DND-41 (cell line): Measurements from ENCODE around the gene STARD7.
A peak's percentile ranks its signal among the peaks of the same experiment; 100 is the strongest.

Experiments used
- ATAC-seq: fragments of 200-7000 bp; cut with Tn5 transposase; 3 replicates; pipeline ENCODE4 v1.9.1; 2021; ENCODE audit warnings: low read depth; ENCODE audit not compliant: insufficient read depth
- DNase-seq: peaks from one replicate; pipeline ENCODE4 v3.0.0-alpha.2; 2020
- H2AFZ ChIP-seq: 2 replicates; pipeline ENCODE4 v1.6.0; 2012; ENCODE audit warnings: low read depth, low read length
- H3K27ac ChIP-seq: 2 replicates; pipeline ENCODE4 v1.5.1; 2012; ENCODE audit warnings: low read length, inconsistent platforms
- H3K27me3 ChIP-seq: fragments of 200-600 bp; sonication (generic); 2 replicates; pipeline ENCODE4 v1.6.0; 2012; ENCODE audit warnings: low read length, mild to moderate bottlenecking, inconsistent platforms; ENCODE audit not compliant: insufficient read depth, poor library complexity
- H3K36me3 ChIP-seq: 2 replicates; pipeline ENCODE4 v1.5.1; 2012; ENCODE audit warnings: low read length, inconsistent platforms; ENCODE audit not compliant: insufficient read depth
- H3K4me1 ChIP-seq: 2 replicates; pipeline ENCODE4 v1.5.1; 2012; ENCODE audit warnings: mild to moderate bottlenecking, low read length; ENCODE audit not compliant: insufficient read depth
- H3K4me2 ChIP-seq: 2 replicates; pipeline ENCODE4 v1.6.0; 2012; ENCODE audit warnings: mild to moderate bottlenecking, moderate library complexity, low read length, inconsistent platforms; ENCODE audit not compliant: insufficient read depth
- H3K4me3 ChIP-seq, 2 experiments: fragments of 200-600 bp in 1 of 2; shearing (Covaris generic) in 1 of 2; 2 replicates each; pipeline ENCODE4 v1.5.1; 2012 to 2016; ENCODE audit warnings: inconsistent platforms in 2 of 2, low read length in 2 of 2, mild to moderate bottlenecking in 2 of 2, low read depth in 1 of 2, moderate library complexity in 1 of 2
- H3K79me2 ChIP-seq: 2 replicates; pipeline ENCODE4 v1.6.0; 2012; ENCODE audit warnings: low read length, inconsistent platforms; ENCODE audit not compliant: insufficient read depth
- H3K9ac ChIP-seq: 2 replicates; pipeline ENCODE4 v1.6.0; 2012; ENCODE audit warnings: low read depth, mild to moderate bottlenecking, inconsistent platforms, low read length, moderate library complexity
- H3K9me3 ChIP-seq: 2 replicates; pipeline ENCODE4 v1.5.1; 2012; ENCODE audit warnings: low read length, moderate library complexity, mild to moderate bottlenecking, inconsistent platforms; ENCODE audit not compliant: insufficient read depth, severe bottlenecking
- H4K20me1 ChIP-seq: 2 replicates; pipeline ENCODE4 v1.6.0; 2012; ENCODE audit warnings: low read length; ENCODE audit not compliant: insufficient read depth
- EZH2 ChIP-seq: IDR thresholded peaks from 3 replicates; pipeline ENCODE4 v1.6.1; 2012; ENCODE audit warnings: borderline replicate concordance, low read depth, mild to moderate bottlenecking, moderate library complexity, low read length, inconsistent platforms; ENCODE audit not compliant: severe bottlenecking
- TF ChIP-seq, protein P1 (sequence below): IDR thresholded peaks from 2 replicates; pipeline ENCODE4 v1.5.1; 2012; ENCODE audit warnings: borderline replicate concordance, low read length, moderate library complexity, mild to moderate bottlenecking; ENCODE audit not compliant: poor library complexity, severe bottlenecking; ENCODE audit errors: extremely low read depth

The STARD7 gene

GRCh38 chr2:96174251-96175144, 34.1 kb downstream of the STARD7 start:
- no peak overlapping the region for H3K9ac ChIP-seq
- ATAC-seq (peak; percentile 97), DNase-seq (peak; percentile 82)
- H3K27me3 ChIP-seq = no peaks in the 10 kb centered on the region
- no peak overlapping the region for H3K27ac ChIP-seq
- H4K20me1 ChIP-seq = no peaks in the 10 kb centered on the region
- no peaks in the 10 kb centered on the region for H3K79me2 ChIP-seq
- no peaks in the 10 kb centered on the region for H3K4me1 ChIP-seq
- TF ChIP-seq, protein P1, sequence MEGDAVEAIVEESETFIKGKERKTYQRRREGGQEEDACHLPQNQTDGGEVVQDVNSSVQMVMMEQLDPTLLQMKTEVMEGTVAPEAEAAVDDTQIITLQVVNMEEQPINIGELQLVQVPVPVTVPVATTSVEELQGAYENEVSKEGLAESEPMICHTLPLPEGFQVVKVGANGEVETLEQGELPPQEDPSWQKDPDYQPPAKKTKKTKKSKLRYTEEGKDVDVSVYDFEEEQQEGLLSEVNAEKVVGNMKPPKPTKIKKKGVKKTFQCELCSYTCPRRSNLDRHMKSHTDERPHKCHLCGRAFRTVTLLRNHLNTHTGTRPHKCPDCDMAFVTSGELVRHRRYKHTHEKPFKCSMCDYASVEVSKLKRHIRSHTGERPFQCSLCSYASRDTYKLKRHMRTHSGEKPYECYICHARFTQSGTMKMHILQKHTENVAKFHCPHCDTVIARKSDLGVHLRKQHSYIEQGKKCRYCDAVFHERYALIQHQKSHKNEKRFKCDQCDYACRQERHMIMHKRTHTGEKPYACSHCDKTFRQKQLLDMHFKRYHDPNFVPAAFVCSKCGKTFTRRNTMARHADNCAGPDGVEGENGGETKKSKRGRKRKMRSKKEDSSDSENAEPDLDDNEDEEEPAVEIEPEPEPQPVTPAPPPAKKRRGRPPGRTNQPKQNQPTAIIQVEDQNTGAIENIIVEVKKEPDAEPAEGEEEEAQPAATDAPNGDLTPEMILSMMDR = peak; percentile 98
- no peak for TF ChIP-seq EZH2
- H3K4me3 ChIP-seq = no peak overlapping the region
- peaks cover 3% of the 10 kb centered on the region for H3K9me3 ChIP-seq
- H2AFZ ChIP-seq = no peak overlapping the region
- H3K36me3 ChIP-seq = no peaks in the 10 kb centered on the region
- no peak overlapping the region for H3K4me2 ChIP-seq

GRCh38 chr2:96171831-96172230, 36.8 kb downstream of the STARD7 start:
- no peak overlapping the region for H2AFZ ChIP-seq
- TF ChIP-seq EZH2 = no peak
- TF ChIP-seq, protein P1 = no peak
- no peaks in the 10 kb centered on the region for H3K79me2 ChIP-seq
- no peak overlapping the region for H3K27ac ChIP-seq
- H3K4me3 ChIP-seq = no peak overlapping the region
- H3K4me1 ChIP-seq = no peaks in the 10 kb centered on the region
- no peak for DNase-seq
- H3K9me3 ChIP-seq = peaks cover 3% of the 10 kb centered on the region
- H4K20me1 ChIP-seq = no peaks in the 10 kb centered on the region
- H3K4me2 ChIP-seq = no peak overlapping the region
- H3K27me3 ChIP-seq = no peaks in the 10 kb centered on the region
- no peak overlapping the region for H3K9ac ChIP-seq
- no peaks in the 10 kb centered on the region for H3K36me3 ChIP-seq
- ATAC-seq = no peak

DNA sequence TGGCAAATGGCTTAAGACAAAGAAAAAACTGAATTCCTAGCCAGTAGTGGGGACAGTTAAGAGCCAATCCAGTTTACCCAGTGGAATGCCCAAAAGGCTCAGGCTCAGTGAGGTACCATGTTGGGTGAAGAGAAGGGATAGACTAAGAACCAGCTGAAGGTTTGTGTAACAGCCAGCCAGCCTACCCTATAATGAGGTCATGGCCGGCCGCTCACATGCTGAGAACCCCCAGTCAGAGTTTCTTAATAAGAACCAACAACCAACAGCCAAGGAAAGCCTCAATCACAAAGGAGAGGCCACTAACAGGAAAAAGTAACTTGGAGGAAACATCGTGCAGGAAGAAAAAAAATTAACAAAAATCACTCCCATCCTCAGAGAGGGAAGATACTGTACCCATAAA, 38.0 kb downstream of the STARD7 start:
- Histone ChIP-seq H3K27me3 (no peaks in the 10 kb centered on the region), H3K9me3 (peaks cover 3% of the 10 kb centered on the region), H3K4me1 (no peaks in the 10 kb centered on the region), H2AFZ (no peak overlapping the region), H3K4me3 (no peak overlapping the region), H3K36me3 (no peaks in the 10 kb centered on the region), H3K9ac (no peak overlapping the region), H3K27ac (no peak overlapping the region), H3K4me2 (no peak overlapping the region), H4K20me1 (no peaks in the 10 kb centered on the region), H3K79me2 (no peaks in the 10 kb centered on the region)
- DNase-seq = no peak
- TF ChIP-seq EZH2 = no peak
- TF ChIP-seq, protein P1 = no peak
- ATAC-seq = no peak
